Ecto neural progenitor cell (in vitro differentiated cells): Measurements from ENCODE around the gene SLC2A4.
"Not testable (repeated sequence)": the region's sequence is repeated elsewhere in the genome, so short reads cannot be mapped to it uniquely, and the experiment has no call there.

ENCODE experiments used
- DNase-seq: peaks from one replicate; pipeline ENCODE4 v3.0.0-alpha.2; 2018; ENCODE audit warnings: low spot score

The SLC2A4 gene

GRCh38 chr17:7281074-7281952 lies at the start of gene SLC2A4:
Gene SLC2A4, plus strand, starts transcription at chr17:7281718. Its CDS starts 217 bp downstream, at chr17:7281935.
- peak; percentile 99 for DNase-seq

- no peak for DNase-seq
Observed at GRCh38 chr17:7232114-7232513, 49.4 kb upstream of the SLC2A4 start.

GRCh38 chr17:7233701-7234082 lies 47.8 kb upstream of the SLC2A4 start:
- no peak for DNase-seq

- peak; percentile 99 for DNase-seq
Observed at GRCh38 chr17:7234083-7234951, 47.2 kb upstream of the SLC2A4 start, which contains the start of gene DVL2. Gene DVL2, minus strand, starts transcription at chr17:7234517. Its CDS starts 255 bp downstream, at chr17:7234262.

GRCh38 chr17:7235693-7236665 lies 45.5 kb upstream of the SLC2A4 start:
- no peak for DNase-seq

- no peak for DNase-seq
Observed at GRCh38 chr17:7236808-7237207, 44.7 kb upstream of the SLC2A4 start.

GRCh38 chr17:7237266-7237760 lies 44.2 kb upstream of the SLC2A4 start:
- DNase-seq: no peak

DNA sequence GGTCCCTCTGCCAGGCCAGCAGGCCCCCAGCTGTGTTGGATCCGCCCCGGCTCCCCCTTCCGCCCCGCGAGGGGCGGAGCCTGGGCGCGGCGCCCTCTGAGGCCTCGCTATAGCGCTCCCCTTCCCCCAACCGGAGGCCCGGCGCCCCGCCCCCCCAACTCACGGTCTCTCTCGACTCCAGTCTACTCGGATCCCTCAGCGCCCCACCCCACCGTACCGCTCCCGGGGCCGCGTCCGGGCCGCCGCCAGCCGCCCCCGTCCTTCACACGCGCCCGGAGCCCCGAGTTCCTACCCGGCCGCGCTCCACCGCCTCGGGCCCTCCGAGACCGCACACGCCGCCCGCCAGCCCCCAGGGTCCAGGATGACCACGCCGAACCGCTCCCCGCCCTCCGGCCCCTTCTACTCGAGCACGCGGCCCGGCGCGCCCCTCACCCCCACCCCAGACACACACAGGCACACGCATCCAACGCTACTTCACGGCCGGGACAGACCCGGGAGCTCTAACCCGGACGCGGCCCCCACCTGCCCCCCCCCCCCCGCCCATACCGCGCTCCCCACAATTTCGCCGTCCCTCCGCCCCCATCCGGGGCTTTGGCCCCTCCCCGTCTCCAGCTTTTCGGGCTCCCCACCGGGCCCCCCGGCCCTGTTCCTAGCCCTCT lies 43.6 kb upstream of the SLC2A4 start:
- DNase-seq: peak; percentile 93

GRCh38 chr17:7238420-7239090 lies 43.0 kb upstream of the SLC2A4 start:
- DNase-seq: peak; percentile 68

- peak; percentile 100 for DNase-seq
Observed at GRCh38 chr17:7239091-7240027, 42.2 kb upstream of the SLC2A4 start, which contains the start of gene PHF23. Gene PHF23, minus strand, starts transcription at chr17:7239457. Its CDS starts 178 bp downstream, at chr17:7239279.

- DNase-seq: no peak
Observed at GRCh38 chr17:7240375-7240774, 41.1 kb upstream of the SLC2A4 start.

DNA sequence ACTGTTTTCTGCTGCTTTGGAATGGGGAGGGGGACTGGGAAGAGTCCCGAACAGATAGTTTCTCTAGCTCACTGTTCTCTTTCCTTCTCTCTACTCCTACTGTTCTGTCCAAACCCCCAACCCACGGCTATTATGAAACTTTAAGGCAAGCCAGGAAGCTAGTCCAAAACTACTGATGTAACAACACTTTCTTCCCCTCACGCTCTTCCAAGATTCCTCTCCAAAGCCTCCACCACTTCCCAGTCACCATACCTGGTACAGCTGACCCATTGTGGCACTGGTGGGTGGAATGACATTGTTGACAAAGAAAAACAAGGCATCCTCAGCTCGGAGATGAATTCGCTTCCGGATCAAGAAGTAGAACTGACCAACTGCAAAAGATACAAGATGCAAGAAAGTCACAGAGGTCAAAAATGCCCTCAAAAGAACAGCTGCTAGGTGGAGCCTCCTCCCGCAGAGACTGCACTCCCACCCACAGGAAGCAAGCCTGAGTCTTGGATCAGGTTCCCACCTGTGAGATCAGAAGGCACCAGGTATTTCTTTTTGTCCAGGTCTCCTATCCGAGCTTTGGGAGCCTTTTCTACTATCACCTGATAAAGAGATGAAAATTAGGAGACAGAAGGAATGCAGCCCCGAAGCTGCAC lies 40.3 kb upstream of the SLC2A4 start:
- no peak for DNase-seq

DNA sequence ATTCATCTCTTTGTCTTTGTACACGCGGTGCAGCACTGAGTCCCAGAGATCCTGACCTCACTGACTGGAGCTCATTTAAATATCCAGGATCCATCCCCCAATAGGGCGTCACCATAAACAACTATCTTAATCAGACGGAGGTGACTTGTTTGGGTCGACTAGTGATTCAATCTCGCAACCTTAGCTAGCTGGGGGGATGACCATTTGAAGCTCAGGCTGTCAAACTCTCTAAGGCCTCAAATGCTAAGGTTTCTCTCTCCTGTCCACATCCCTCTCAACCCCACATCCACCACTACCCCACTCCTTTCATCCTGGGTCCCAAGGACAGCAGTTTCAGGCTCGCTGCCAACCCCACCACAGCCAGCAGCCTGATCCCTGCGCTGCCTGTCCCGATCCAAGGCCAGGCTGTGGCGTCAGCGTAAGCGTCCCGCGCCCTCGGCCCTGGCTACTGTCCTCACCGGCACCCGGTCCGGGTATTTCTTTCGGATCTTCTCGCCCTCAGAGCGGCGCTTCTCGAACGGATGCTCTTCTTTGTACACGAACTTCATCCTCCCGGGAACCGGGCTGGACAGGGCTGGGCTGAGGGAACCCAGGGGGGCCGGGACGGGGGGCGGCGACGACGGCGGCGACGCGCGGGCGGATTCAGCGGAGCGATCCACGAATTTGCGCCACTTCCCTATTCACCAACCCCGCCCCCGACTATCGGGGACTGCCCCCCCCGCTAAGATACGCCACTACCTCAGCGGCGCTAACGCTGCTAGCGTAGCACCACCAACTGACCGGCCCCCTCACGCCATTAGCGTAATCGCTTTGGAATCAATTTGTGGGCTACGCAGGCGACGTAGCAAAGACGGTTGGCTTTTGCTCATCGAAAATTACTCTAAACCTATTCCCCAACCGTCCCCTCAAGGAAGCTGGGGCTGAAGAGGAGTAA lies 39.5 kb upstream of the SLC2A4 start, which contains the start of gene GABARAP:
GABARAP (minus strand) TSS at position 667 of the 934 bp plus-strand sequence; CDS start at position 548, 119 bp downstream.
- peak; percentile 98 for DNase-seq

DNA sequence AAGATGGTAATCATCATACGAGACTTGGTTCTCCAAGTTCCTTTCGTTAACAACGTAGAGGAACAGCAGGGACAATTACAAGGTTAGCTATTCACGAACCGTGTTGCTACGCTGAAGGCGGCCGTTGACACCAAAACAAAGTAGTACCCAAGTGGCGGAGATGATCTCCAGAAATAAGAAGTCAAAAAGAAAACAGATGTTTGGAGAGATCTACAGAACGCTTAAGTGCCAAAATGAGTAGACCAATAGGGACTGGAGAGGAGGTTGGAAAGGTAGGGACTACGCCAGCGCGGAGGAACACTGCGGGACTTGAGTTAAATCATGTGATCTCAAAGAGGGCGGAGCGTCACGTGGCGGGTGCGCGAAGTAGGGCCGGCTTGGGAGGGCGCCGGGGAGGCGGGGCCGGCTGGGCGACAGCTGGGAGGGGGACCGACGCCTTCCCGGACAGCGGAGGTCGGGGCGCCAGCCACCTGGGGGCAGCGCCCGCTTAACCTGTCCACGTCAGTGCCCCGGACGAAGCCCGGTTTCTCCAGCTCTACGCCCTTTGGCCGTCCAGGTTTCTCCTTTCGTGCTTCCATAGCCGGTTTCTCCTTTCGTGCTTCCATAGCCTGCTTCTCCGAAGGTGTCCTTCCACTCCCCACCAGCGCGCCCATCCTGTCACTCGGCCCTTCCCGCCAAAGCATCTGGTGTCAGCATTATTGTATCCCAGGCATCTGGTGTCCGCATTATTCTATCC lies 38.6 kb upstream of the SLC2A4 start:
- peak; percentile 99 for DNase-seq

DNA sequence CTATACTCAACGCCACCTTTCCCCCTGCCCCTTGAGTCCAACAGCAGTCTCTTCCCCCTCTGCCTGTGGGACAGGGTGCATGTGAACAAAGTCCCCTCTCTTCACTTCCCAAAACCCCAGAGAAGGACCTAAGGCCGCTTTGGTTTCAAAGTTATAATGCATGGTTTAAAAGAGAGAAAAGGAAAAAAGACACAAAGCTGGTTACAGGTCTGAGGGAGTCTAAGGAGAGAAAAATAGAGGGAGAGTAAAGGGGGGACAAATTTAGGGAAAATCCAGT lies 38.1 kb upstream of the SLC2A4 start:
- no peak for DNase-seq

GRCh38 chr17:7243838-7244237 lies 37.7 kb upstream of the SLC2A4 start:
- not testable (repeated sequence) for DNase-seq

GRCh38 chr17:7246779-7247178 lies 34.7 kb upstream of the SLC2A4 start:
- no peak for DNase-seq
